PC-9 (cell line): Measurements from ENCODE around the gene FBXL13.

Source experiments
- EZH2 ChIP-seq: fragments of 200-600 bp; sonication (generic); IDR thresholded peaks from 2 replicates; pipeline ENCODE4 v1.8.0; 2017; ENCODE audit warnings: antibody characterized with exemption, low read depth
- TF ChIP-seq, protein P1 (sequence below): fragments of 200-600 bp; sonication (generic); conservative IDR thresholded peaks from 2 replicates; pipeline ENCODE4 v1.6.1; 2017; ENCODE audit warnings: mixed run types, antibody characterized with exemption, mild to moderate bottlenecking, moderate library complexity

DNA sequence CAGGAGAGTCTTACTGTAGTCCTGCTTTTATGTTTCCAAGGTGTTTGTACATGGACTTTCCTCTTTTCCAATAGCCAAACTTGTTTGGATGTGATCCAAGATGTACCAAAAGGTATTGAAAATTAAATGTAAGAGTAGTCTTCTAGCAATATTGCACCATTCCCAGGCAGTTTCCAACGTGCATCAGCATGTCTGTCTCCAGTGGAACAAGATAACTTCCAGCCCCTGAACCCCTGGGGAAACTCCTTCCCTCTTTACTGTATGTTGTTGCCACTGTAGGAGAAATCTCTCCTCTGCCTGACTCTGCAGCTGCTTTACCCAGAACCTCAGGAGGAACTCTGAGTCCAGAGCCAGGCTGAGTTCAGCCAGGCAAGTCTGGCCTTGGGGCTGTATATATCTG lies 18.8 kb upstream of the FBXL13 start:
- TF ChIP-seq EZH2 = no peak
- TF ChIP-seq, protein P1, sequence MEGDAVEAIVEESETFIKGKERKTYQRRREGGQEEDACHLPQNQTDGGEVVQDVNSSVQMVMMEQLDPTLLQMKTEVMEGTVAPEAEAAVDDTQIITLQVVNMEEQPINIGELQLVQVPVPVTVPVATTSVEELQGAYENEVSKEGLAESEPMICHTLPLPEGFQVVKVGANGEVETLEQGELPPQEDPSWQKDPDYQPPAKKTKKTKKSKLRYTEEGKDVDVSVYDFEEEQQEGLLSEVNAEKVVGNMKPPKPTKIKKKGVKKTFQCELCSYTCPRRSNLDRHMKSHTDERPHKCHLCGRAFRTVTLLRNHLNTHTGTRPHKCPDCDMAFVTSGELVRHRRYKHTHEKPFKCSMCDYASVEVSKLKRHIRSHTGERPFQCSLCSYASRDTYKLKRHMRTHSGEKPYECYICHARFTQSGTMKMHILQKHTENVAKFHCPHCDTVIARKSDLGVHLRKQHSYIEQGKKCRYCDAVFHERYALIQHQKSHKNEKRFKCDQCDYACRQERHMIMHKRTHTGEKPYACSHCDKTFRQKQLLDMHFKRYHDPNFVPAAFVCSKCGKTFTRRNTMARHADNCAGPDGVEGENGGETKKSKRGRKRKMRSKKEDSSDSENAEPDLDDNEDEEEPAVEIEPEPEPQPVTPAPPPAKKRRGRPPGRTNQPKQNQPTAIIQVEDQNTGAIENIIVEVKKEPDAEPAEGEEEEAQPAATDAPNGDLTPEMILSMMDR = no peak
